GM21390 (cell line): Measurements from ENCODE around the gene NABP2.
"Not testable (repeated sequence)": the region's sequence is repeated elsewhere in the genome, so short reads cannot be mapped to it uniquely, and the experiment has no call there.

Source experiments
- ATAC-seq: cut with Tn5 transposase; IDR thresholded peaks from one replicate; pipeline ENCODE4 v1.9.1; 2021; ENCODE audit not compliant: unreplicated experiment

Gene NABP2

DNA sequence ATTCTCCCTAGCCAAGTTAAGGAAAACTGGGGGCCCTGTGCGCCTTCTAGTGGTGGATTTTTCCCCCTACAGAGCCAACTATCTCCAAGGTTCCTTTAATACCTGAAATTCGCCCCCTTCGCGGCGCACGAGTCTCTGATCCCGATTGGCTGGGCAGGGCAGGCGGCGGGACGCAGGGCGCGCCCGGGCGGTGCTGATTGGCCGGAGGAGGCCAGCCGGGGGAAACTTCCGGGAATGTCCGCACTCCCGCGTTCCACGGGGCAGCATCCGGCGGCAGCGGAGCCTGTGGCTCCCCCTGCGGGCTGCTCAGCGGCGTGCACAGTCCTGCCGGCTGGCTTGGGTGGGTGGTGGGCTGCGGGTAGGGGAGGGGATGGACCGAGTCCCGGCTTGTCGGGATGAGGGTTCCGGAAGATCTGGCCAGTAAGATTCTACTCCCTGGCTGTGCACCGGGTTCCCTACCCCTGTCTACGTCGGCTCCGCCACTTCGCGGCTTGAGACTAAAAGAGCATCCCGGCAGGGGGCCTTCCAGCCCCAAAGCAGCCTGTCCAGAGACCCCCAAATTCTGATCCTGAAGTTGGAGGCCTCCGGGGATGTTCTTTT is at the start of gene NABP2:
NABP2 (plus strand) TSS at position 241 of the 600 bp plus-strand sequence. CDS start 515 bp downstream, outside the sequence.
- ATAC-seq: peak; percentile 65

DNA sequence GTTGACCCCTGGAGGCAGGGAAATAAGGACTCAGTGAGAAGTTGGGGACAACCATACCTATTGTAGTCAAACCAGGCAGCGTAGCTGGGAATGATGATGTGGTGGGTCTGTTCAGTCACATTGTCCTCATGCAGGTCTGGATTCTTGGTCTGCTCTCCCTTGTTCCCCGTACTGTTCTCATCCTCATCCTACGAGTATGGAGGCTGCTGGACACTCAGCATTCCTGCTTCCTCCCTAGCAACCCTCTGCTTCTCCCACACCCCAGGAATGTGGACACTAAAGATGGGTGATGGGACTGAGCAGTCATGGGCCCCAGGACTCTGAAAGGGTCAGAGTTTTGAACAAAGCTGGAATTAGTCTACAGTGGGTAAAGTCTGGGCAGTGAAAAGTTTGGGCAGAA is 45.8 kb upstream of the NABP2 start:
- no peak for ATAC-seq

DNA sequence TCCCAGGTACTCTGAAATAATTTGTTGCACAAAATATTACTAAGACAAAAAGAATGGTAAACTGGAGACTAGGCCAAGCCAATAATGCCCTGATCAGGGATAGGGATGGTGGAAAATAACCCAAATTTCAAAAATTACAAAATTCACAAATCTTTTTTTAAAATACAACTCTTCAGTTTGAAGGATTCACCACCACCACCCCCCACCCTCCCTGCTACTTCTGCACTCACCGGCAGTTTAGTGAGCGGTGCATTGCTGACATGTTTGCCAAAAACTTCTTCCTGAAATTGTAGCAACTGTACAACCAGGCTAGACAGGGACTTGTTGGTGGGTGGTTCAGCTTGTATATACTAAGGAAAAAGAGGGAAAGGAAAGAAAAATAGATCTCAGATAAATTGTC is 37.2 kb upstream of the NABP2 start:
- ATAC-seq: no peak

DNA sequence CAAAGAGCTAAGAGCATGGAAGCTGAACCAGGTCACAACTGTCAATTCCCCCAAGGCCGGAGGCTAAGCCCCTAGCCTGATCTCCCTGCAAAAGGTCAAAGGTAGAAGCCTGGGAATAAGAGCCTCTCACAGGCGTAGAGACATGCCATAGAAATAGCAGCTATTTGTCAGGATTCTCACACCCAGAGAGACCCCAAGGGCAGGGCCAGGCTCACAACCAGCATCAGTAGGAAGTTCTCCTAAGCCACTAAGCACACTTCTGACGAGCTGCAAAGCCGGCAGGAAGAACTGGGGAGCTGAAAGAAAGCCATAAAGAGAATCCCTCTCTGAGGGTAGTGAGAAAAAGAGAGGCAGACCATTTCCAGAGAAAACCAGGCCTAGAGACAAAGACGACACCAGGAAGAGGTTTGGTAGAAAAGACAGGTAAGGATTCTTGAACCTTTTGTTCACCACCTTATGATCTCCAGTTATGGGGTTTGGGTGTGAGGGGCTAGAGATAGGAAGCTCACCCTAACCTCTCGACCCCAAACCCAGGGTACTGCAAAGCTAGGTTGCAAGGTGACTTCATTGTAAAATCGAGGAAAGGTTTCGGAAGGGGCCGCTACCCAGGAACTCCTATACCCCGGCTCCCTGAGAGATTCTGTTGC is 35.9 kb upstream of the NABP2 start:
- no peak for ATAC-seq

DNA sequence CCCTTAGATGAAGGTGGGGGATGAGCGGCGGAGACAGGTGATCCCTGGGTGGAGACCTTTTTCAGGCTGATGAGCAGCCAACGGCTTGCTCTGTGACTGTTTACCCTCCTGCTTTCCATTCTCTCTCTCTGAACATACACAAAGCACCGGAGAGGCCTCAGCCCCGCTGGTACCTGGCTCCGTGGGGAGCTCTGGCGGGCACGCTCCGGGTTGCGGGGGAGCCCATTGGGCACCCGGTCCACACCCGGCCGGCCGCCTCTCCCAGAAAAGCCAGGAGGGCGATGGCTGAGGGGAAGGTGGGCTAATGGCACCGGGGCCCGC is 35.4 kb upstream of the NABP2 start:
- ATAC-seq: no peak

DNA sequence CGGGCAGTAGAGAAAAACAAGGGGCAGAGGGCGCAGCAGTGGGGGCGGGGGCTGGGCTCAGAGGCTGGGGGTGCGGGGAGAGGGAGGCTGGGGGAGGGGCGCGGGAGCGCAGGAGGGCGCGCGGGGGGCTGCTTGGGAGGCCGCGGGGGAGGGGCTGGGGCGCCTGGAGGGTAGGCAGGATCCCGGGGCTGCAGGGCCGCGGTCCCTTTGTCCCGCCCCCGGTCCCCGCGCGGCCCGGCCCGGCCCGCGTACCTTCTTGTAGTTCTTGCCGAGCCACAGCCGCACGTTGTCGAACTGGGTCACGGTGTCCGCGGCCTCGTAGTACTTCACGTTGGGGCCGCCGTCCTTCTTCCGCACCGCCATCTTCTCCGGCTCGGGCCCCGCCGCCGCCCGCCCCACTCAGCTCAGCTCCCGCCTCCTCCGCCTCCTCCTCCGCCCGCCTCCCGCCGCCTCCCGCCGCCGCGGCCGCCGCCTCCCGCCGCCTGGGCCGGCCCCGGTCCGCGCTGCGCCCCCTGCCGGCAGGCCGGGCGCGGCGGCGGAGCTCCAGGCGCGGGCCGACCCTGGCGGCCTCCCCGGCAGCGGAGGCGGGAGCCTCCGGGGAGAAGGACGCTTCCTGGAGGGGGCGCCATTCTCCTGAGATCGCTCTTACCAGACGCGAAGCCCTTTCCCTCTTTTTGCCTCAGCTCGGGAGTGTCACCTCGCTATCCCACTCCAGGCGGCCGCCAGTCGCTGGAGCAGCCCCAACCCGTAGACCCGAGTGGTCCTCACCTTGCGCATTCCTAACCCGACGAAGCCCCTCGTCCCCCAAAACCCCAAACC is 34.8 kb upstream of the NABP2 start, which contains the start of gene SMARCC2:
SMARCC2 (minus strand) TSS at position 385 of the 819 bp plus-strand sequence; CDS start at position 363, 22 bp downstream.
- ATAC-seq: peak; percentile 71

DNA sequence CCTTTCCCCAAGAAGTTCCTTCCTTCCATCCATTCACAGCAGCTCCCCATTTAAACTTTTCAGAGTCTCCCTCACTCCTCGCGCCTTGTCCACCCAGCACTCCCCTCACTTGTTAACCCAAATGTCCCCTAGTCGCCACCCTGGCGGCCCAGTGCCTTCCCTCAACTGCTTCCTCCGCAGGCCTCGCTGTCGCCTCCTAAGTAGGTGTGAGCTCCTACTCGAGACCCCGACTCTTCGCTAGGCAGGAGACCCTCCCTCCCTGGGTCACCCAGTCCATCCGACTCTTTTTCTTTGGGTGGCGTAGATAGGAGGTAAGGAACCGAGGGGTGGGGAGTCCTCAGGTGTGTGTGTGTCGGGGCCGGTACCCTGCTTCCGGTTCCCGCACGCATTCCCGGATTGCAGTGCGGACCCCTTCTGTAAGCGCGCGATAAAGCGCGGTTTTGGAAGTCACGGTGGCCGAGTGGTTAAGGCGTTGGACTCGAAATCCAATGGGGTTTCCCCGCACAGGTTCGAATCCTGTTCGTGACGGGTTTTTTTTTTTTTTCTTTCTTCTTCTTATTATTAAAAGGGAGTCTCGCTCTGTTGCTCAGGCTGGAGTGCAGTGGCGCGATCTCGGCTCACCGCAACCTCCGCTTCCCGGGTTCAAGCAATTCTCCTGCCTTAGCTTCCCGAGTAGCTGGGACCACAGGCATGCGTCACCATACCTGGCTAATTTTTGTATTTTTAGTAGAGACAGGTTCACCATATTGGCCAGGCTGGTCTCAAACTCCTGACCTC is 34.0 kb upstream of the NABP2 start:
- ATAC-seq: peak; percentile 27

DNA sequence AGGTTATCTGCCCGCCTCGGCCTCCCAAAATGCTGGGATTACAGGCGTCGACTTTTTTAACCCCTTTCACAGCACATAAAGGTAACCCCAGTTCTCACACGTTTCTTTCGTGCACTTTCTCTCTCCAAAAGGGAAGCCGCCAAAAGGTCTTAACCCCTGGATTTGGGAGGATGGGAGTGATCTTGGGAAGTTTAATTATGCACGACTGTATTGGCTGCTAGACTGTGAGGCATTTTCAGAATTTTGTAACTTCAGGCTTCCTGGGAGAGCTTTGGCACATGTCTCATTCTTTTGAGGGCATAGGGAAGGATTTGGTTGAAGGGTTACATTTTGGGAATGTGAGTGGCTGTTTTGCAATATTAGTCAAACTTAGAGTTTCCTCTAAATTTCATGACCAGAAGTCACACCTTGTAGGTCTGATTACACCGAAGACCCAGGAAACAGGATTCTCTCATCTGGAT is 33.4 kb upstream of the NABP2 start:
- ATAC-seq: no peak

DNA sequence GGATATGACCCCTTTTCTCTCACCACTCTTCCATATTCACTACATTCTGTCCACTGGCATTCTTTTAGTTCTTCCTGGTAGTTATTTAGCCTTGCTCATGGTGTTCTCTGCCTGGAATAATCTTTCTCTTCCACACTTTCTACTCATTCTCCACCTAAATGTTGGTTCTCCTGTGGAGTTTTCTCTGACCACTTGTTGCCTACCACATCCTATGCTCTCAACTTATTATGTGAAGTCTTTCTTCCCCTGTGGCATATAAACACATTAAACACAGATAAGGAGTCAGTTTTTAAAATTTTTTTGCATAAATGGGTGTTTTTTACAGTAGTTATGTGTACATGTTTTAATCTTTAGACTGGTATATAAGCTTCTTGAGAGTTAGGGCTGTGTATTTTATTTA is 31.6 kb upstream of the NABP2 start:
- no peak for ATAC-seq

DNA sequence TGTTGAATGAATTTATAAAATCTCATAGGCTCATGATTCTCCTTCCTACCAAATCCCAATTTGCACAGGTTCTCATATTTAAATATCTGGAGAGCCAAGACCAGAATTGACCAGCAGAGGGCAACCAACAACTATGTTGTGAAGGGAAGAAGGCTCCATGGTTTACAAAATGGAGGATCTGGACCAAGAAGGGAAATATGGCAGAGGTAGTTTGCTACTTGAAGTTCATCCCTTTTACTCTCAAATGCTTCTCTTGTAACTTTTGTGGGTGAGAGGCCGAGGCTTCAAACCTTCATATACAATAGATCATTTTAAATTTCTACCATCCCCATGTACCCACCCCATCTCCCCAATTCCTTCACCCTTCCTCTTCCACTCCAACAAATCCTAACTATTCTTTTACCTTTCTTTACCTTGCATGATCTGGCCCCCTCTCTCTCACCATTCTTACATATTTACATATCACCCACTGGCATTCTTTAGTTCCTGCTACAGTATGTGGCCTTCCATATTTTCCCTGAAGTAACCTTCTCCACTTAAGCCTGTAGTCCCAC is 31.0 kb upstream of the NABP2 start:
- no peak for ATAC-seq

DNA sequence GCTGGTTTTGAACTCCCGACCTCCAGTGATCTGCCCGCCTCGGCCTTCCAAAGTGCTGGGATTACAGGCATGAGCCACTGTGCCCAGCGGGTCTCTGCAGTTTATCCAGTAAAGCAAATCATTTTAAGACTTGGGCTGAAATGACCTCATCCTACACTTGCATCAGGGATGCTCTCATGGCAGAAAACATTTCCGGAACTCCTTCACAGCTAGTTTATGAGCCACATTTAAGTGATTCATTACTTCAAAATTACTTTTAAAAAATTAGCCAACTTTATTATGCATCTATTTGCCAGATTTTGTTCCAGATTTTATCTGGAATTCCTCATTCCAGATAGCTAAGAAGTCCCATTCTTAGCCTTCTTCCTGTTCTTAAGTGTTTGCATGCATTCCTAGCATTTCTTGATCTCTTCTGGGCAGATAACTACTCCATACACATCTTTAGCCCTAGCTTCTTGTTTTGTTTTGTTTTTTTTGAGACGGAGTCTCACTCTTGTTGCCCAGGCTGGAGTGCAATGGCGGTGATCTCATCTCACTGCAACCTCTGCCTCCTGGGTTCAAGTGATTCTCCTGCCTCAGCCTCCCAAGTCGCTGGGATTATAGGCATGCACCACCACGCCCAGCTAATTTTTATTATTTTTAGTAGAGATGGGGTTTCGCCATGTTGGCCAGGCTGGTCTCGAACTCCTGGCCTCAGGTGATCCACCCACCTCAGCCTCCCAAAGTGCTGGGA is 27.2 kb upstream of the NABP2 start:
- ATAC-seq: not testable (repeated sequence)

DNA sequence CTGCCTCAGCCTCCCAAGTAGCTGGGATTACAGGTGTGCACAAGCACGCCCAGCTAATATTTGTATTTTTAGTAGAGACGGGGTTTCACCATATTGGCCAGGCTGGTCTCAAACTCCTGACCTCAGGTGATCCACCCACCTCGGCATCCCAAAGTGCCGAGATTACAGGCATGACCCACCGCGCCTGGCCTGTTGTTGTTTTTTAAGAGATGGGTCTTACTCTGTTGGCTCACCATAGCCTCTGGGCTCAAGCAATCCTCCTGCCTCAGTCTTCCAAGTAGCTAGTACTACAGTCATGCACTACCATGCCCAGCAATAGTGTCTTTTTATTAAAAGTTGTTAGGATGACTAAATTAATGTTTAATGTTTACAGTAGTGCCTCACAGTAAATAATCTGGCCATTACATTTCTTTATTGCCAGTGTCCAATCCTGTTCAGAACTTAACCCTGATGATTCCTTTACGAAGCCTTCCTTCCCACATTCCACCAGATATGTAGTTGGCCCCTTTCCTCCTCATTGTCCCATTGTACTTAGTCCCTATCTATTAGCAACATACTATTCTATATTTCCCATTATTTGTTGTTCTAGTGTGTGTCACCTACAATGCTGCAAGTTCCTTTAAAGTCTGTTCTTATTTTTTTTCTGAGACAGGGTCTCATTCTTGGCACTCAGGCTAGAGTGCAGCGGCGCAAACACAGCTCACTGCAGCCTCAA is 26.1 kb upstream of the NABP2 start:
- ATAC-seq: no peak

DNA sequence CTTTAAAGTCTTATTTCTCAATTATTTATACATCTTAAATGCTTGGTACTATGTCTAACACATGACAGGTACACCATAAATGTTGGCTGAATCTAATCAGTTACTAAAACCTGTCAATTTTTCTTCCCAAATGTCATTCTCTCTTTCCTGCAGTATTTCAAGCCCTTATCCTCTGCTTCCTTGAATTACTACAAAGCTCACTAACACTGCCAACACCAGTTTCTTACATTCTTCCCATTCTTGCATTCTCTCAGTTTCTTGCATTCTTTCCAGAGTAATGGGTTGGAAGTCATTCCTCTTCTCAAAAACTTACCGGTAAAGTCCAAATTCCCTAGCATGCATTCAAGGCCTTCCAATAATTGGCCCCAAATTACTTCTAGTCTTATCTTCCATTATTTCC is 25.3 kb upstream of the NABP2 start:
- ATAC-seq: no peak

DNA sequence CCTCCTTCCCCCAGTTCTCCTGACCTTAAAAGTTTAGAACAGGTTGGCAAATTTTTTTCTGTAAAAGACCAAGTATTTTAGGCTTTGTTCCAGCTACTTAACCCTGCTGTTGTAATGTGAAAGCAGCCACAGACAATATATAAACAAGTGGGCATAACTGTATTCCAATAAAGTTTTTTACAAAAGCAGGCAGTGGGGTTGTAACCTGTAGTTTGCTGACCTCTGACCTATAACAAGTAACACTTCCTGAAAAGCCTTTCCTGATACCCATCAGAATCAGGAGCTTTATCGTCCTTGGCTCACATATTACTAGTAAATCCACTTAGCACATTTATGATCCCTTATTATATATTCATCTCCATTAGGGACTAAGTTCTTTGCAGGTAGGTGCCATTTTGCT is 21.8 kb upstream of the NABP2 start:
- ATAC-seq: no peak

DNA sequence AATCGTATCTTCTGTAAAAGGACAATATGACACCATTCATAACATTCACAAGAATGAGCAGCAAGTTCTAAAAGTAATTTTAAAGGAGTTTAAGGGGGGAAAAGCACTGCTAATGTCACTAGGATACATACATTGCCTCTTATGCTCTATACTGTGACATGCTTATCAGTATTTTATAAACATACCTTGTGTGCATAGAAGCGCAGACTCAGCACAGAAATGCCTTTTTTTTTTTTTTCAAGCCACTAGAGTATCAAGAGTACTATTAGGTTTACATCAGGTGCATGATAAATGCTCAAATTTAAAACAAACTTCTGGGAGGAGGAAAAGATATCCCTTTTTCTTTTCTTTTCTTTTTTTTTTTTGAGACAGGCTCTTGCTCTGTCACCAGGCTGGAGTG is 21.3 kb upstream of the NABP2 start:
- ATAC-seq: no peak

DNA sequence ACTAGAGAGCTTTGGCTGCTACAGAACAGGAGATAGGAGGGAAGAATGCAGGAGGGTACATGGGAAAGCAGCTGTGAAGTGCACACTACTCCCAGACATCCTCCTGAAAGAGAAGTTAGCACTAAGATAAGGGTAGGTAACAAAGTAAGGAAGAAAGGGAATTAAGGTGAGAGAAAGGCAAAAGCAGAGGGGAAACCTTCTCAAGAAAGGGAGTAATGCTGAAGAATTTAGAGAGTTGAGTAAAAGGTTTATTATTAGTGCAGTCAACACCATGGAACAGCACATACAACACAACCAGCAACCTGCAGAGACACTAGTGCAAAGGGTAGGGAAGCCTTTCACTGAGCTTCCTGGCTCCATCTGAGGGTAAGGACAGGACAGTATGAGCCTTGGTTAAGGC is 19.9 kb upstream of the NABP2 start:
- no peak for ATAC-seq

DNA sequence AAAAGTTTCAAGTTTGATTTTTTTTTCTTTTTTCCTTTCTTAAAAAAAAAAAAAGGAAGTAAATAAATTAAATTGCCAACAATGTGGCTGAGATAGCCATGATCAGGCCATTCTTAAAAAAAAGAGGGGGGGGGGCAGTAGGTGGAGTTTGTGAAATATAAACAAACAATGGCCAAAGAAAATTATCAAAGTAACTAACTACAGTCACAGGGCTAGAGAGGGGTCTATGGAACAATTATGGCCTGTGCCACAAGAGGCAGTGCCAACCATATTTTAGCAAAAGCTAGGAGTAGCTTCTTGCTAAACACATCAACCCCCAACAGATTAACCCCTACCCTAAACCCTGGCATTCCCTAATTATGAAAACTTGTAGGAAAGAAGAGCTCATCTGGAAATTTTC is 18.7 kb upstream of the NABP2 start:
- ATAC-seq: no peak

DNA sequence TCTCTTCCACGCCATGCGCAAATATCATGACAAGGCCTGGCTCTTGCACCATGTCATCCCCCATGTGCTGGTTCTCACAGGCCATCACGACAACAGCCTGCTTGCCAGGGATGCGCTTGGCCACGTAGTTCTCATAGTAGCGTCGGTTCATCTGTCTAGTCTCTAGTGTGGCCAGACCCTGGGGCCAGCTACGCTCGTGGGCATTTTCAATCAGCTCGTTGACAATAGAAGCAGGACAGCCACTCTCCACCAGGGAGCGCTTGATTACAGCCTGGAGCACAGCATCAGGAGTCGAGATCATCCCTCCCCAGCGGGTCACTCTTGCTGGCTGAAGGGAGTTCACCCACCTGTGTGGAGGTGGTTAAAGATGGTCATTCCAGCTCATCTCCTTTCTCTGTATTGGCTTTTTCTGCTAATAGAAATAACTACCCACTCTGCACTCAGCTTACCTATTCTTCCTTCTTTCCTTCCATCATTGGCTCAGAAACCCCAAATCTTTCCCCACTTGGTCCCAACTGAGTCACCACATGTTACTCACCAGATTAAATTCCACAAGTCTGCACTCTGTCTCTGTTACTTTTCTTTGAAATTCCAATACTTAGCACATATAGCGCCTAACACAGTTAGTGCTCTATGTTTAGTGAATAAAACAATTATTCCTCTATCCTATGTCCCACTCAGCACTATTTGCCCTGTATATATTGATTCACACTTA is 17.5 kb upstream of the NABP2 start:
- ATAC-seq: no peak

DNA sequence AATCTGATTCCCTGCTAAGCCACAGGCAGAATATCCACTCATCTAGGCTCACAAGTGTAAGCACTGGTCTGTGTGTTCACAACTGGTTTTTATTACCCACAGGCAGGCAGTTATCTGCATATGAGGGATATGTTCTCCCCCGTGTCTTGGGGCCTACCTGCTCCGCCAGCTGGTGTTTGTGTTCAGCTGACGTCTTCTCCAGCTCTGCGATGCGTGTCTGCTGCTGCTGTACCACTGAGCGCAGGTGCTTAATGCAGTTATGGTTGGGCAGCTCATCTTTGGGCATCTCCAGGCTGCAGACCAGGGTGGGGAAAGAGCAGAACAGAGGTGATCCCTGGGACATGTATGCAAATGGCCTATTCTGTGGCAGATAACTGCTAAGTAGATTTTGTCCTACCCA is 16.1 kb upstream of the NABP2 start:
- ATAC-seq: no peak
